ENCODE measurements around the gene SHMT1.
"Not testable (repeated sequence)": the region's sequence is repeated elsewhere in the genome, so short reads cannot be mapped to it uniquely, and the experiment has no call there.

SHMT1 gene

DNA sequence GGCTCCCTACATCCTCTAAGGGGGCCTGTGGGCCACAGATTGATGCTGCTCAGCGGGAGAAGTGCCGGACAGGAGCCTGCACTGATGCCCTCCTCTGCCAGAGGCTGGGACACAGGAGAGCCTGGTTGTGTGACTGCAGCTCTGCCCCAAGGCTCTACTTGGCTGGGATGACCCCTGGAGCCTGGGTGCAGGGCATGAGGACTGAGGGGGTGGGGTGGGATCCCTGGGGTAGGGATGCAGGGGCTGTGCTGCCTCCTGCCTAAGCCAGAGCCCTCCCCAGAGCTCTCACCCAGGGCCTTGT lies 14.8 kb upstream of the SHMT1 start:
- no peak for TF ChIP-seq EZH2phosphoT487 (IDR thresholded peaks at IDR 0.05; ENCODE audit: borderline replicate concordance)
- TF ChIP-seq, protein P1, sequence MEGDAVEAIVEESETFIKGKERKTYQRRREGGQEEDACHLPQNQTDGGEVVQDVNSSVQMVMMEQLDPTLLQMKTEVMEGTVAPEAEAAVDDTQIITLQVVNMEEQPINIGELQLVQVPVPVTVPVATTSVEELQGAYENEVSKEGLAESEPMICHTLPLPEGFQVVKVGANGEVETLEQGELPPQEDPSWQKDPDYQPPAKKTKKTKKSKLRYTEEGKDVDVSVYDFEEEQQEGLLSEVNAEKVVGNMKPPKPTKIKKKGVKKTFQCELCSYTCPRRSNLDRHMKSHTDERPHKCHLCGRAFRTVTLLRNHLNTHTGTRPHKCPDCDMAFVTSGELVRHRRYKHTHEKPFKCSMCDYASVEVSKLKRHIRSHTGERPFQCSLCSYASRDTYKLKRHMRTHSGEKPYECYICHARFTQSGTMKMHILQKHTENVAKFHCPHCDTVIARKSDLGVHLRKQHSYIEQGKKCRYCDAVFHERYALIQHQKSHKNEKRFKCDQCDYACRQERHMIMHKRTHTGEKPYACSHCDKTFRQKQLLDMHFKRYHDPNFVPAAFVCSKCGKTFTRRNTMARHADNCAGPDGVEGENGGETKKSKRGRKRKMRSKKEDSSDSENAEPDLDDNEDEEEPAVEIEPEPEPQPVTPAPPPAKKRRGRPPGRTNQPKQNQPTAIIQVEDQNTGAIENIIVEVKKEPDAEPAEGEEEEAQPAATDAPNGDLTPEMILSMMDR (conservative IDR thresholded peaks at IDR 0.05; ENCODE audit: low read length): no peak
- H3K4me3 ChIP-seq (ENCODE audit: low read length, poor library complexity, severe bottlenecking): no peak overlapping the region
- no peak overlapping the region for H3K4me2 ChIP-seq (ENCODE audit: low read depth, low read length, poor library complexity, severe bottlenecking)
- no peak overlapping the region for H3K9ac ChIP-seq (ENCODE audit: low read depth, low read length, poor library complexity, severe bottlenecking)
- no peaks in the 10 kb centered on the region; the same call in 1 of the 2 replicates for H3K9me3 ChIP-seq (ENCODE audit: insufficient read depth, low read depth, low read length)
- H3K9me2 ChIP-seq (replicated peaks; ENCODE audit: low read depth, low read length): no peaks in the 10 kb centered on the region
- no peaks in the 10 kb centered on the region for H3K27me3 ChIP-seq (ENCODE audit: insufficient read depth, low read length, poor library complexity, severe bottlenecking)
- H2AFZ ChIP-seq (ENCODE audit: low read length): no peak overlapping the region
- H4K20me1 ChIP-seq (ENCODE audit: insufficient read depth, low read length, poor library complexity, severe bottlenecking): no peaks in the 10 kb centered on the region
- no peaks in the 10 kb centered on the region for H3K79me2 ChIP-seq (ENCODE audit: insufficient read depth, low read length)
- H3F3A ChIP-seq (ENCODE audit: low read depth): no peaks in the 10 kb centered on the region
- no peaks in the 10 kb centered on the region for H3K36me3 ChIP-seq (ENCODE audit: insufficient read depth, low read length)
- H3K4me1 ChIP-seq (ENCODE audit: insufficient read depth, low read length, poor library complexity, severe bottlenecking): peaks cover 7% of the 10 kb centered on the region

DNA sequence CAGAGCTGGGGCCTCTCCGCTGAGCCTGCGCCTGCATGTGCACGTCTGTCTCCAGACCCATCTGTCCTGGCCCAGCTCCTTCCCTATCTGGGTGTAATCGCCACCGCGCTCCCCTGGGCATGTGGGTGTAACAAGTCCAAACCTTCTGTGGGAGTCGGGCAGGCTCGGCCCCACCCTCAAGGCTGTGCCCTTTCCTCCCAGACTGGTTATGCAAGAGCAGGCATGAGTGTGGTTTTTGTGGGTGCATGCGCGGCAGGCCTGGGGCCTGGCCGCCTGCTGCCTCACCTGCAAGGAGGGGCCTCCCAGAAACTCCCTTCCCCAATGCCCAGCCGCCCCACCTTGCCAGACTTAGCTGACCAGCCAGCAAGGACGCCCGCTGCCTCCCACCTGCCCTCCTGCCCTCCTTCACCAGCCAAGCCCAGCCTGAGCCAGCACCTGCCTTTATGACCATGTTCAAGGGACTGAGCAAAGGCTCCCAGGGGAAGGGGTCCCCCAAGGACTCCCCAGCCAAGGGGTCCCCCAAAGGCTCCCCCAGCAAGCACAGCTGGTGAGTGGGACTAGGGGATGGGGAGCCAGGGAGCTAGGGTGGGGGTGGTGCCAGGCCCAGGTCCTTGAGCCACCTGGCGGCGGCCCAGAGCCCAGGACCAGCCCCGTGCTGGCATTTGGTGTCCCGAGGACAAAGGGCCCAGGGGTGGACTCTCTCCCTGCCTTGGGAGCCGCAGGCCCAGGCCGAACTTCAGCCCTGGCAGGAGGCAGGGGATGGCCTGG lies 14.3 kb upstream of the SHMT1 start, which contains the start of gene EVPLL:
Gene EVPLL (plus strand): TSS at position 342 of the 768 bp plus-strand sequence. CDS start 3,160 bp downstream, outside the sequence.
- Histone ChIP-seq H3K36me3 (ENCODE audit: insufficient read depth, low read length) (no peaks in the 10 kb centered on the region), H4K20me1 (ENCODE audit: insufficient read depth, low read length, poor library complexity, severe bottlenecking) (no peaks in the 10 kb centered on the region), H3K4me3 (ENCODE audit: low read length, poor library complexity, severe bottlenecking) (no peak within 1 kb of the TSS), H3K4me2 (ENCODE audit: low read depth, low read length, poor library complexity, severe bottlenecking) (peak within 1 kb of the TSS; percentile 24), H3F3A (ENCODE audit: low read depth) (no peaks in the 10 kb centered on the region), H3K4me1 (ENCODE audit: insufficient read depth, low read length, poor library complexity, severe bottlenecking) (peaks cover 7% of the 10 kb centered on the region), H2AFZ (ENCODE audit: low read length) (no peak within 1 kb of the TSS), H3K9me2 (replicated peaks; ENCODE audit: low read depth, low read length) (no peaks in the 10 kb centered on the region), H3K9ac (ENCODE audit: low read depth, low read length, poor library complexity, severe bottlenecking) (no peak within 1 kb of the TSS), H3K79me2 (ENCODE audit: insufficient read depth, low read length) (no peaks in the 10 kb centered on the region), H3K9me3 (ENCODE audit: insufficient read depth, low read depth, low read length) (no peaks in the 10 kb centered on the region; the same call in 1 of the 2 replicates), H3K27me3 (ENCODE audit: insufficient read depth, low read length, poor library complexity, severe bottlenecking) (no peaks in the 10 kb centered on the region)
- no peak for TF ChIP-seq EZH2phosphoT487 (IDR thresholded peaks at IDR 0.05; ENCODE audit: borderline replicate concordance)
- TF ChIP-seq, protein P1 (conservative IDR thresholded peaks at IDR 0.05; ENCODE audit: low read length): no peak

DNA sequence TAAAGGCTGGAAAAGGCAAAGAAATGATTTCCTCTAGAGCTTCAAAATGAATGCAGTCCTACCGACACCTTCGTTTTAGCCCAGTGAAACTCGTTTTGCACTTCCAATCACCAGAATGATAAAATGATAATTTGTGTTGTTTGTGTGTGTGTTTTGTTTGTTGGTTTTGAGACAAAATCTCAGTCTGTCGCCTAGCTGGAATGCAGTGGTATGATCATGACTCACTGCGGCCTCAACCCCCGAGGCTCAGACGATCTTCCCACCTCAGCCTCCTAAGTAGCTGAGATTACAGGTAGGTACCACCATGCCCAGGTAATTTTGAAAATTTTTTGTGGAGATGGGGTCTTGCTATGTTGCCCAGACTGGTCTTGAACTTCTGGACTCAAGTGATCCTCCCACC lies 10.9 kb upstream of the SHMT1 start:
- H4K20me1 ChIP-seq (ENCODE audit: insufficient read depth, low read length, poor library complexity, severe bottlenecking): no peaks in the 10 kb centered on the region
- no peaks in the 10 kb centered on the region; the same call in 1 of the 2 replicates for H3K9me3 ChIP-seq (ENCODE audit: insufficient read depth, low read depth, low read length)
- no peak overlapping the region for H2AFZ ChIP-seq (ENCODE audit: low read length)
- no peaks in the 10 kb centered on the region for H3K27me3 ChIP-seq (ENCODE audit: insufficient read depth, low read length, poor library complexity, severe bottlenecking)
- no peak overlapping the region for H3K4me3 ChIP-seq (ENCODE audit: low read length, poor library complexity, severe bottlenecking)
- no peaks in the 10 kb centered on the region for H3K36me3 ChIP-seq (ENCODE audit: insufficient read depth, low read length)
- H3K79me2 ChIP-seq (ENCODE audit: insufficient read depth, low read length): no peaks in the 10 kb centered on the region
- no peaks in the 10 kb centered on the region for H3F3A ChIP-seq (ENCODE audit: low read depth)
- no peak overlapping the region for H3K9ac ChIP-seq (ENCODE audit: low read depth, low read length, poor library complexity, severe bottlenecking)
- no peak overlapping the region for H3K4me2 ChIP-seq (ENCODE audit: low read depth, low read length, poor library complexity, severe bottlenecking)
- H3K4me1 ChIP-seq (ENCODE audit: insufficient read depth, low read length, poor library complexity, severe bottlenecking): peaks cover 7% of the 10 kb centered on the region
- no peaks in the 10 kb centered on the region for H3K9me2 ChIP-seq (replicated peaks; ENCODE audit: low read depth, low read length)
- TF ChIP-seq, protein P1 (conservative IDR thresholded peaks at IDR 0.05; ENCODE audit: low read length): no peak
- TF ChIP-seq EZH2phosphoT487 (IDR thresholded peaks at IDR 0.05; ENCODE audit: borderline replicate concordance): no peak

DNA sequence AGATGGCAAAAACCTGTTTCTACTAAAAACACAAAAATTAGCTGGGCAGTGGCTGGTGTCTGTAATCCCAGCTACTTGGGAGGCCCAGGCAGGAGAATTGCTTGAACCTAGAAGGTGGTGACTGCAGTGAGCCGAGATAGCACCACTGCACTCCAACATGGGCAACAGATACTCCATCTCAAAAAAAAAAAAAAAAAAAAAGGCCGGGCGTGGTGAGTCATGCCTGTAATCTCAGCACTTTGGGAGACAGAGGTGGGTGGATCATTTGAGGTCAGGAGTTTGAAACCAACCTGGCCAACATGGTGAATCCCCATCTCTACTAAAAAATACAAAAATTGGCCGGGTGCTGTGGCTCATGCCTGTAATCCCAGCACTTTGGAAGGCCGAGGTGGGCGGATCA lies 9.8 kb upstream of the SHMT1 start:
- not testable (repeated sequence) for H3K79me2 ChIP-seq (ENCODE audit: insufficient read depth, low read length); H3K36me3 ChIP-seq (ENCODE audit: insufficient read depth, low read length); H3K9ac ChIP-seq (ENCODE audit: low read depth, low read length, poor library complexity, severe bottlenecking); H2AFZ ChIP-seq (ENCODE audit: low read length); H3K4me3 ChIP-seq (ENCODE audit: low read length, poor library complexity, severe bottlenecking); H3K27me3 ChIP-seq (ENCODE audit: insufficient read depth, low read length, poor library complexity, severe bottlenecking); H3K4me2 ChIP-seq (ENCODE audit: low read depth, low read length, poor library complexity, severe bottlenecking); H3K9me2 ChIP-seq (replicated peaks; ENCODE audit: low read depth, low read length); H4K20me1 ChIP-seq (ENCODE audit: insufficient read depth, low read length, poor library complexity, severe bottlenecking); H3K4me1 ChIP-seq (ENCODE audit: insufficient read depth, low read length, poor library complexity, severe bottlenecking); H3F3A ChIP-seq (ENCODE audit: low read depth); H3K9me3 ChIP-seq (ENCODE audit: insufficient read depth, low read depth, low read length)
